ENCODE results near the gene RNF144A.

The RNF144A gene

GRCh38 chr2:6958616-6959235 is 41.5 kb downstream of the RNF144A start:
- Histone ChIP-seq H3K9me3 (ENCODE audit: insufficient read depth, low read depth, low read length) (no peaks in the 10 kb centered on the region), H3K9me2 (replicated peaks; ENCODE audit: low read depth, low read length) (no peaks in the 10 kb centered on the region), H4K20me1 (ENCODE audit: insufficient read depth, low read length, poor library complexity, severe bottlenecking) (no peaks in the 10 kb centered on the region), H3K9ac (ENCODE audit: low read depth, low read length, poor library complexity, severe bottlenecking) (no peak overlapping the region), H3K4me1 (ENCODE audit: insufficient read depth, low read length, poor library complexity, severe bottlenecking) (no peaks in the 10 kb centered on the region), H3K36me3 (ENCODE audit: insufficient read depth, low read length) (no peaks in the 10 kb centered on the region), H3K4me2 (ENCODE audit: low read depth, low read length, poor library complexity, severe bottlenecking) (no peak overlapping the region), H2AFZ (ENCODE audit: low read length) (no peak overlapping the region), H3F3A (ENCODE audit: low read depth) (no peaks in the 10 kb centered on the region), H3K79me2 (ENCODE audit: insufficient read depth, low read length) (no peaks in the 10 kb centered on the region), H3K4me3 (ENCODE audit: low read length, poor library complexity, severe bottlenecking) (no peak overlapping the region), H3K27me3 (ENCODE audit: insufficient read depth, low read length, poor library complexity, severe bottlenecking) (no peaks in the 10 kb centered on the region)
- no peak for TF ChIP-seq EZH2phosphoT487 (IDR thresholded peaks at IDR 0.05; ENCODE audit: borderline replicate concordance)
- TF ChIP-seq, protein P1, sequence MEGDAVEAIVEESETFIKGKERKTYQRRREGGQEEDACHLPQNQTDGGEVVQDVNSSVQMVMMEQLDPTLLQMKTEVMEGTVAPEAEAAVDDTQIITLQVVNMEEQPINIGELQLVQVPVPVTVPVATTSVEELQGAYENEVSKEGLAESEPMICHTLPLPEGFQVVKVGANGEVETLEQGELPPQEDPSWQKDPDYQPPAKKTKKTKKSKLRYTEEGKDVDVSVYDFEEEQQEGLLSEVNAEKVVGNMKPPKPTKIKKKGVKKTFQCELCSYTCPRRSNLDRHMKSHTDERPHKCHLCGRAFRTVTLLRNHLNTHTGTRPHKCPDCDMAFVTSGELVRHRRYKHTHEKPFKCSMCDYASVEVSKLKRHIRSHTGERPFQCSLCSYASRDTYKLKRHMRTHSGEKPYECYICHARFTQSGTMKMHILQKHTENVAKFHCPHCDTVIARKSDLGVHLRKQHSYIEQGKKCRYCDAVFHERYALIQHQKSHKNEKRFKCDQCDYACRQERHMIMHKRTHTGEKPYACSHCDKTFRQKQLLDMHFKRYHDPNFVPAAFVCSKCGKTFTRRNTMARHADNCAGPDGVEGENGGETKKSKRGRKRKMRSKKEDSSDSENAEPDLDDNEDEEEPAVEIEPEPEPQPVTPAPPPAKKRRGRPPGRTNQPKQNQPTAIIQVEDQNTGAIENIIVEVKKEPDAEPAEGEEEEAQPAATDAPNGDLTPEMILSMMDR (conservative IDR thresholded peaks at IDR 0.05; ENCODE audit: low read length), result no peak

DNA sequence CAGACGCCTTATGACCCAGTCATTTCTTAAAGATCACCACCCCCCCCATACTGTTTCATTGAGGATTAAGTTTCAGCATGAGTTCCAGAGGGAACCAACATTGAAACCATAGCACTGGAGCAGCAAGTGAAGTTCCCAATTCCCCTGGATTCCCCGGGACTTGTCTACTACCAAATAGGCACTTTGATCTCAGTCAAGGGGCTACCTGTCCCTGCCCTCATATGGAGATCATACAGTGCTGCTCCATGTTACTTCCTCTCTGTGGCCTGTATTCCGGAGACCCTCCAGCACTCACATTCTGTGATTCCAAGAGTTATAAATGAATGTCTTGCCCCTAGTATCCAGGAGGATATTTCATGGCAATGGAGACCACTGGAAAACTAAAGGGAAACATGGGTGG is 42.5 kb downstream of the RNF144A start:
- Histone ChIP-seq H3K9ac (ENCODE audit: low read depth, low read length, poor library complexity, severe bottlenecking) (no peak overlapping the region), H3K4me1 (ENCODE audit: insufficient read depth, low read length, poor library complexity, severe bottlenecking) (no peaks in the 10 kb centered on the region), H3K9me2 (replicated peaks; ENCODE audit: low read depth, low read length) (no peaks in the 10 kb centered on the region), H3K4me3 (ENCODE audit: low read length, poor library complexity, severe bottlenecking) (no peak overlapping the region), H3K9me3 (ENCODE audit: insufficient read depth, low read depth, low read length) (no peaks in the 10 kb centered on the region), H3F3A (ENCODE audit: low read depth) (no peaks in the 10 kb centered on the region), H3K79me2 (ENCODE audit: insufficient read depth, low read length) (no peaks in the 10 kb centered on the region), H4K20me1 (ENCODE audit: insufficient read depth, low read length, poor library complexity, severe bottlenecking) (no peaks in the 10 kb centered on the region), H3K27me3 (ENCODE audit: insufficient read depth, low read length, poor library complexity, severe bottlenecking) (no peaks in the 10 kb centered on the region), H3K4me2 (ENCODE audit: low read depth, low read length, poor library complexity, severe bottlenecking) (no peak overlapping the region), H2AFZ (ENCODE audit: low read length) (no peak overlapping the region), H3K36me3 (ENCODE audit: insufficient read depth, low read length) (no peaks in the 10 kb centered on the region)
- TF ChIP-seq, protein P1 (conservative IDR thresholded peaks at IDR 0.05; ENCODE audit: low read length), result no peak
- TF ChIP-seq EZH2phosphoT487 (IDR thresholded peaks at IDR 0.05; ENCODE audit: borderline replicate concordance), result no peak

- Histone ChIP-seq H3K9me2 (replicated peaks; ENCODE audit: low read depth, low read length) (no peaks in the 10 kb centered on the region), H4K20me1 (ENCODE audit: insufficient read depth, low read length, poor library complexity, severe bottlenecking) (no peaks in the 10 kb centered on the region), H2AFZ (ENCODE audit: low read length) (no peak overlapping the region), H3K9ac (ENCODE audit: low read depth, low read length, poor library complexity, severe bottlenecking) (no peak overlapping the region), H3F3A (ENCODE audit: low read depth) (no peaks in the 10 kb centered on the region), H3K9me3 (ENCODE audit: insufficient read depth, low read depth, low read length) (no peaks in the 10 kb centered on the region), H3K4me1 (ENCODE audit: insufficient read depth, low read length, poor library complexity, severe bottlenecking) (no peaks in the 10 kb centered on the region), H3K4me2 (ENCODE audit: low read depth, low read length, poor library complexity, severe bottlenecking) (no peak overlapping the region), H3K4me3 (ENCODE audit: low read length, poor library complexity, severe bottlenecking) (no peak overlapping the region), H3K36me3 (ENCODE audit: insufficient read depth, low read length) (no peaks in the 10 kb centered on the region), H3K27me3 (ENCODE audit: insufficient read depth, low read length, poor library complexity, severe bottlenecking) (no peaks in the 10 kb centered on the region), H3K79me2 (ENCODE audit: insufficient read depth, low read length) (no peaks in the 10 kb centered on the region)
- TF ChIP-seq, protein P1 (conservative IDR thresholded peaks at IDR 0.05; ENCODE audit: low read length), result no peak
- TF ChIP-seq EZH2phosphoT487 (IDR thresholded peaks at IDR 0.05; ENCODE audit: borderline replicate concordance), result no peak
These were observed 43.4 kb downstream of the RNF144A start for GRCh38 chr2:6960659-6961058.
